ENCODE data around the gene TP53BP2.
A peak's percentile ranks its signal among the peaks of the same experiment; 100 is the strongest.
"Not testable (repeated sequence)": the region's sequence is repeated elsewhere in the genome, so short reads cannot be mapped to it uniquely, and the experiment has no call there.

The TP53BP2 gene

DNA sequence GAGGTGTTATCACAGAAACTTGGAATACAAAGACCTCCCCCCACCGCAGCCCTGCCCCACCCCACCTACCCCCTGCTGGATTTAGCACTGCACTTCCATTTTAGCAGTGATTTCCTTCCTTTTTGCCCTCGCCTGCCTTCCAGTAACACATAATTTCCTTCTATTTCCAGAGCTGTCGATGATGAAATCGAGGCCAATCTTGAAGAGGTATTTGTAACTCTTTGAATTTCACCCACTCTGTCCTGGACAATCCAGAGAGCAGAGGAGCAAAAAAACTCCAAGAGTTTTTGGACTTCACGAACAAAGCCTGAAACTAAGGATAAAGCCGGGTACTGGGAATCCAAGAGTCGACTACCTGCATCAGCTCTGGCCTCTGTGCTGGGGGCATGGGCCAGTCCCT, 84.3 kb downstream of the TP53BP2 start:
- DNase-seq (ENCODE audit: low spot score): no peak

DNA sequence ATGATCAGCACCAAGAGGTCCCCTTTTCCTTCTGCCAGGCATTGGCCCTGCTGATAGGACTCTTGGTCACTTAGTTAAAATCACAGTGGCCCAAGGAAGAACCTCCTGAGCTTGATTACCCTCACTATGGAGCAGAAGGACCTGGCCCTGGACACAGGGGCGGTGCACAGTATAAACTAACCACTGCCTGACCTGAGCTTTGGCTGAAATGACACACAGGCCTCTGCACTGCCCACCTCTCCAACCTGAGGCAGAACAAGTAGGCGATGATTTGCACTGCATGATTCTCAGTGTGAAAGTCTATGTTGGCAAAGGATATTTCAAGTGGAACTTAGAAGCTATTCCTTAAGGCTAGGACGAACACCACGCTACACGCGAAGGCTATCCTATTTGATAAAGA, 84.9 kb downstream of the TP53BP2 start:
- no peak for DNase-seq (ENCODE audit: low spot score)

DNA sequence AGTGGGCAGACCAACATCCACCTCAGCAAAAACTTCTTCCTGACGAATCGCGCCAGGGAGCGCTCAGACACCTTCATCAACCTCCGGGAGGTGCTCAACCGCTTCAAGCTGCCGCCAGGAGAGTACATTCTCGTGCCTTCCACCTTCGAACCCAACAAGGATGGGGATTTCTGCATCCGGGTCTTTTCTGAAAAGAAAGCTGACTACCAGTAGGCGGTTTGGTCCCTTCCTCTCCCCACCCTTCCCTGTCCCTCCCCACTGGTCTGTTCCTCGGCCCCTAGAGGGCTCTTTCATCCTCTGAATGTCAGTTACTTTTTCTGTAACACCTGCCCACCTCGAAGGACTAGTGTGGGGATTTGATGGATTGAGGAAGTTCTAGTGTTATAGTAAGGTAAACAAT, 86.5 kb downstream of the TP53BP2 start:
- DNase-seq (ENCODE audit: low spot score): no peak

DNA sequence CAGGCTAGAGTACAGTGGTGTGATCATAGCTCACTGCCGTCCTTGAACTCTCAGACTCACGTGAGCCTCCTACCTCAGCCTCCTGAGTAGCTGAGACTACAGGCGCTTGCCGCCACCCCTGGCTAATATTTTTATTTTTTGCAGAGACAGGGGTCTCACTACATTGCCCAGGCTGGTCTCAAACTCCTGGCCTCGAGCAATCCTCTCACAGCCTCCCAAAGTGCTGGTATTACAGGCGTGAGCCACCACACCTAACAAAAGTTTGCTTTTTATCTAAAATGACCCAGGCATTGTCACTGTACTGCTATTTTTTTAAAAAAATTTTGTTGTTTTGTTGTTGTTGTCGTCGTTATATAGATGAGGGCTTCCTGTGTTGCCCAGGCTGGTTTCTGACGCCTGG, 87.0 kb downstream of the TP53BP2 start:
- DNase-seq (ENCODE audit: low spot score): no peak

DNA sequence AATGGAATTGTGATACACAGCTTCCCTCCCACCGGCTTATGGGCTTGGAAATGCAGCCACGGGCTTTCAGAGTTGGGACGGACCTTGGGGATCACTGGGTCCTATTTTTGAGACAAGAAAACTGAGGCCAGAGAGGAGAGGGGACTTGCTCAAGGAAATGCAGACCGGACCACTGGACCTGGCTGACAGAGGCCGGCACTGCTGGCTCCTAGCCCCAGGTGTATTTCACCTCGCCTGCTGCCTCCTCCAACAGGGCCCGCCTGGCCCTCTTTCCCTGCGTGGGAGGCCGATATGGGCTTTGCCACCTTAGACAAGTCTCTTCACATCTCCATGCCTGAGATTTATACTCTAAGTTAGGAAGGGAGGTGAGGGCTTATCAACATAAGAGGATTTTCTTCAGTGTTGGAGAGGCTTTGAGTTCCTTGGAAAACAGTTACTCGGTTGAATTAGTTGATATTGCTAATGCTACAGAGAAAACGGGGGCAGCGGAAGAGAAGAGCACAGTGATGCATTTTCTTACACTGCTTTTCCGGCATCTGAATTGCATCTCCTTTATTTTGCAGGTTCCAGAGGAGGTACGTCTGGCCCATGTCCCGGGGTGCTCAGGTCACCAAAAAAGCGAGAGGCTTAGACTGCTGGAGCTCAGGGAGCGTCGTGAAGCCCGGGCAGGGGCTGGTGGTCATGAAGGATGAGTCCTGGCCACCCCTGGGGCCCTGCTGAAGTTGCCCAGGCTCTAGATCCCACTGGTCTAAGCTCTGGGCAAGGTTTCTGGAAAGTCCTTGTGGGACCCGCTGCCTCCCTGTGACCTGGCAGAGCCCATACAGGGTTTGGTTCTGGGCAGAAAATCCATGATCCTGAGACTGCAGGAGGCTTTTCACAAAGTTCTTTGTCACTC, 88.7 kb downstream of the TP53BP2 start:
- no peak for DNase-seq (ENCODE audit: low spot score)

DNA sequence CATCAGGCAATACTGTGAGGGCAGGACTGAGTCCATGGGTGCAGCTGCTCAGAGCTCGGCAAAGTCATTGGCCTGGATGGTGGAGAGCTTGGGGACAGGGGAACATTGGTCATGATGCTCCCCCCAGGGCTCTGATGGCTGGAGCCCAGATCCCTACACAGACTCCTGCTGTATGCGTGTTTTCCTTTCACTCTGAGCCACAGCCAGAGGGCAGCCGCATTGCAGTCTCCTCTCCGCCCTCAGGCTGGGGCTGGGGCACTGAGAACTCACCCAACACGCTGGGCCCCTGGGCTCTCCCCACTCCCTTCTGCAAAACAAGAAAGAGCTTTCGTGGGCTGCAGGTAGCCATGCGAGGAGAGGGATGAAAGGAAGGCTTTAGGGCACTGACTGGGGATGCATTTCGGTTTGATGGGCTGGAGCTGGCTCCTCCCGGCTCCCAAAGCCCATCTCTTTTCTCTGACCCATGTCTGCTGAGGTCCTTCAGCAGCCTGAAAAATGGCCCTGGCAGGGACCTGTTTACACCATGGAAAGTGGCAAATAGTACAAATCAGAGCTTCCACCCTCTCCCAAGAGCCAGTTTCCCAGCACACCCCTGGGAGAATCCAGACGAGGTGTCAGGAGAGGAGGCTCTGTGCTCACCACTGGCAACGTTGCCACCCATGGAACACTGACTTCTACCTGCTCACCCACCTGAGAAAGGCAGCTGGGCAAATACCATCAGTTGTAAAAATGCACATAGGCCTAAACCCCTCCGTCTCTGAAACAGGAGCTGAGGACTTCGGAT, 89.6 kb downstream of the TP53BP2 start:
- peak; percentile 83 for DNase-seq (ENCODE audit: low spot score)

DNA sequence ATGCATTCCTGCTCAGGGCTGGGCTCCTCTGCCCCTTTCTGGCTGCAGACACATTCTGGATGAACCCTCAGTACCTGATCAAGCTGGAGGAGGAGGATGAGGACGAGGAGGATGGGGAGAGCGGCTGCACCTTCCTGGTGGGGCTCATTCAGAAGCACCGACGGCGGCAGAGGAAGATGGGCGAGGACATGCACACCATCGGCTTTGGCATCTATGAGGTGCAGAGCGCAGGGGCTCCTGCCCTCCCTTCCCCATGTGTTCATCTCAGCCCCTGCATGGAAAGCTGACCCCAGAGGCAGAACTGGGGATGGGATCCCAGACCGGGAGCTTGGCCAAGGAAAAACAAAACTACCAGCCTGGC, 90.3 kb downstream of the TP53BP2 start:
- no peak for DNase-seq (ENCODE audit: low spot score)

DNA sequence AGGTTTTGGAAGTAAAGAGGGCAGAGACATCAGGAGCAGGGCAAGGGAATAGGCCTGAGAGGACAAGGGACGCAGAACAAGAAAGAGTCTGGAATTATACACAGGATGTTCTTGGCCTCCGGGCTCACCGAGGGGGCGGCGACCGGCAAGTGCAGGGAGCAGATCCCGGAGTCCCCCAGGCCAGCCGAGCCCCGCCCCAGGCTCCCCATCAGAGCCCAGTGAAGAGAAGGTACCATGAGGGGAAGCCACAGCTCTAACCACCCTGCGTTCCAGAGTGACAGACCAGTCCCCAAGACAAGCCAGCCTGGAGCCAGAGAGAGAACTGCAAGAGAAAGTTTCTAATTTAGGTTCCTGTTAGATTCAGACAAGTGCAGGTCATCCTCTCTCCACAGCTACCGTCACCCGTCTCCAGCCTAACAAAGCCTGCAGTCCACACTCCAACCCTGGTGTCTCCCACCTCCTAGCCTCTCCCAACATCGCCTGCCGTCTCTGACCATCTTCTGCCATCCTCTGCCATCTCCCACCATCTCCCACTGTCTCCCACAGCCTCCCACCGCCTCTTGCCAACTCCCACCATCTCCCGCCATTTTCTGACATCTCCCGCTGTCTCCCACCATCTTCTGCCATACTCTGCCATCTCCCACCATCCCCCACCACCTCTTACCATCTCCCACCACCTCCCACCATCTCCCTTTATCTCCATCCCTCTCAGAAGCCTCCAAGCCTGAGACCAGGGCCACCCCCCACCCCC, 90.9 kb downstream of the TP53BP2 start:
- DNase-seq (ENCODE audit: low spot score): no peak

DNA sequence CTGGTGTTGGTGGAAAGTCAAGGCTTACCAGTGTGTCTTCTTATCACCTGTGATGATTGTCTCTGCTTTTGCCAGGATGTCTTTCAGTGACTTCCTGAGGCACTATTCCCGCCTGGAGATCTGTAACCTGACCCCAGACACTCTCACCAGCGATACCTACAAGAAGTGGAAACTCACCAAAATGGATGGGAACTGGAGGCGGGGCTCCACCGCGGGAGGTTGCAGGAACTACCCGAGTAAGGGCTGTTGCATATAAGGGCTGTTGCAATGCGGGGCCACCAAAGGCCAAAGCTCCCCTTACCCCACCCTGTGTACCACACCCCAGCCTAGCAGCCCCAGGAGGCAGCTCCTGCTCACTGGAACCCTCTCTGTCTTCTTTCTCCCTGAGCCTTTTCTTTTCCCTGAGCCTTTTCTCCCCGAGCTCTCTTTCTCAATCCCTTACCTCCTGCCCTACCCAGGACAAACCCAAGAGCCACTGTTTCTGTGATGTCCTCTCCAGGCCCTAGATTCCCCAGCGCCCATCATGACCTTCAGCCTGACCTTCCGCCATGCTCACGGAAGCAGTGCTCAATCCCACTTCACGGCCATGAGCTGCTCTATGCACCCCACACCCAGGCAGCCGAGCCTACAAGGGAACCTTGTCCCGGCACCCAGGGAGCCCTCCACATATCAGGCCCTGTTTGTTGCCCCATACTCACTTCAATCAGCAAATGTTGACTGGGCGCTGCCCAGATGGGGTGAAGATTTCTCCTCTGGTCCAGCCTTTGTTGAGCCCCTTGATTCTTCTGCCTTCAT, 92.8 kb downstream of the TP53BP2 start:
- DNase-seq (ENCODE audit: low spot score): no peak

DNA sequence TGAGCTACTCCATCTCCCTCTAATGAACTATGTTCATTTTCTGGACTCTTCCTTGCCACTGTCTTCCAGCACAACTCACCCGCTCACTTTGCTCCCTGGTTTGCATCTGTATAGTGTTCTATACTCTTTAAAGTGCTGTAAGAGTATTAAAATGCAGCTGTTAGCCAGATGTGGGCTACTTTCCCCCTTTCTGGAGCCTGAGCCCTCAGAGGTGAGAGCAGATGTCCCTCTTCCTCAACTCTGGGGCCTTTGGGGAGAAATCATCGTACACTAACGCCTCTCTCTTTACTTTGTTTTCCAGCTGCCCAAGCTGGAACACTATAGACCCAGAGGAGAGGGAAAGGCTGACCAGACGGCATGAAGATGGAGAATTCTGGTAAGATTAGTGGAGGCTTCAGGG, 94.1 kb downstream of the TP53BP2 start:
- no peak for DNase-seq (ENCODE audit: low spot score)

DNA sequence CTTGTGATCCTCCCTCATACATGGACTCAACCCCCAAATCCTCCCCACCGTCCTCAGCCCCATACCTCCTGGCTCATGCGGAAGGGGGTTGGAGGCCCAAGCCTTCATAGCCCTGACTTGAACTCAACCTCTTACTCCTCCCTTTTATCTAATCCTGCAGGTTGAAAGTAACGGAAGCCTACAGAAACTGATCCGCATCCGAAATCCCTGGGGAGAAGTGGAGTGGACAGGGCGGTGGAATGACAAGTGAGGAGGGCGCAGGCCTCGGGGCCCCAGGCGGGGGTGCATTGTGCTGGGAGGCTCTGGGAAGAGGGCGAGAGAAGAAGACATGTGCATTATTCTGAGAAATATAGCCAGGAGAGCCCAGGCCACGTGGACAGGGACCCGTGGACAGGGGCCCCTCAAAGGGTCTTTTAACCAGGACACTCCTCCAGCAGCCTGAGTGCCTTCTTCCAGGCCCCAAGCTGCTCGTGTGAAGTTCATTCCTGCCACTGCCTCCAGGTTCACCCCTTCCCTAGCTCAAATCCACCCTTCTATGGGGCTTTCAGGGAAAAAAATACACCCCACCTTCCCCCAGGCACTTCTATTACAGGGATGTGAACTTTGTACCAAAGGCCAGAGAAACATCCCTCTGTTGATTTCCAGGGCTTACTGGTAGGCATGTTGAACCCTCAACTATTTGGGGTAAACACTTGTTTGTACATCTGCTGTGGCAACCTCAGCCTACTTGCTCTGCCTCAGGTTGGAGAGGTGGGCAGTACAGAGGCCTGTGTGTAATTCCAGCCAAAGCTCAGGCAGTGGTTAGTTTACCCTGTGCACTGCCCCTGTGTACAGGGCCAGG, 94.8 kb downstream of the TP53BP2 start:
- no peak for DNase-seq (ENCODE audit: low spot score)

DNA sequence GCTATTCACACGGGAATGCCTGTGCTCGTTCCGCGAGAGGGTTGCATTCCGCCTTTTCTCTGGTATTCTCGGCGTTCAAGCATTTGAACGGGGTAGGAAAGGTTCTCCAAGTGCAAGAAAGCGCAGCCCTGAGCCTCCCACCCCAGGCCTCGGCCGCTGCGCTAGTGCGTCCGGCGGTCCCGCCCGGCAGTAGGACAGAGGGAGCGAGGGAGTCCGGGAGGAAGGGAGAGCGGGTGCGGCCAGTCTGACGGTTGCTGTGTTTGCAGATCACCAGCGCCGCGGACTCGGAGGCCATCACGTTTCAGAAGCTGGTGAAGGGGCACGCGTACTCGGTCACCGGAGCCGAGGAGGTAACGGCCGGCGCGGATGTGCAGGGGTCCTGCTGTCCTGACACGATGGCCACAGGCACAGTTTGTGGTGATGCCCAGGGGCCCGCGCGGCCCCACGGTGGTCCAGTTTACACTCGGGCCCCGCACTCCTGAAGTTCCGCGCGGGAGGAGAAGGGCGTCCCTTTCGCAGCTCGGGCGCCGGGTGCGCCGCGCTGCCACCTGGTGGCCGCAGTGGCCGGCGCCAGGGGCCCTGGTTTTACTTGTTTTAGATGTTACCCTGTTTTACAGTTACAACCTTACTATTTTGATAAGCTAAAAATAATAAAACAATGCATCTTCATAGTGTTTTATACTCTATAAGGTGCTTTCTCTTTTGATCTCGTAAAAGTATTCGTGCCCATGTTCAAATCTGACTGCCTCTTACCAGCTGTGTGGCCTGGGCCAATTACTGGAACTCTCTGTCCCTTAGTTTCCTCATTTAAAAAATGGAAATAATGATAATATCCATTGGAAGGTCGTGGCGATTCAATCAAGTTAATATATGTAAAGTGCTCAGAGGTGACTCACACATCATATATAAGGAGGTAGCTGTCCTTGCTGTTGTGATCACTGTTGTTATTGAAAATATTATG, 96.7 kb downstream of the TP53BP2 start:
- peak; percentile 50 for DNase-seq (ENCODE audit: low spot score)

DNA sequence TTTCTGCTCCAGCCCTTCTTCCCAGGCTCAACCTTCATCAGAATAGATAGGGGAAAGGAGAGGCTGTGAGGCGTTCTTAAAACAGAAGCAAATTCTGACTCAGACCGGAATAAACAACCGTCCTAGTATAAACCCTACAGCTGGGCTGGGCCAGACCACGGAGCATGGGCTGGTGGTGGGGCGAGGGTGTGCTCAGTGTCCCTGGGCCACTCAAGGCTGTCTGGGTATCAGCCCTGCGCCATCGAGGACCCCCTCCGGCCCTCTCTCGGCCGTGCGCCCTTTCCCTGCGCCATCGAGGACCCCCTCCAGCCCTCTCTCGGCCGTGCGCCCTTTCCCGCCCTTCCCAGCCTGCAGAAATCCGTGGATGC, 97.4 kb downstream of the TP53BP2 start:
- DNase-seq (ENCODE audit: low spot score): no peak

DNA sequence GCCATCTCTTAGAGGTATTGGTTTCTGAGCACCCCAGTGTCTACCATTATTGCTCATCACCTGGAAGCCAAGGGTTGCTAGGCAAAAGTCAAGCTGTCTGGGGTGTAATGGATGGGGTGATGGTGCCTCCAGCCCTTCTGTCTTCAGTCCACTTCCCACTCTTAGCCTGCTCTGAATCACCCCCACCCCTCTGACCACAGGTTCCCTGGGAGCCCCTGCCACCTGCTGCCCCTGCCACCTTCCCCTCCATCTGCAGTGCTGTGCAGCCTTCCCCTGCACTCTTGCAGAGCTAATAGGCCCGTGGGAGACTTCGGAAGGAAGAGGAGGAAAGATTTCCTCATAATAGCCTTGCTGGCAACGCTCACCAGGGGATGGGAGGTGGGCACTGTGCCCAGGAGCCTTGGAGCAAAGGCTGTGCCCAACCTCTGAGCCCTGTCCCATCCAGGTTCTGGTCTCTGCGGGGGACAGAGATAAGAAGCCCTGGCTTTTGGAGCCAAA, 97.9 kb downstream of the TP53BP2 start:
- DNase-seq (ENCODE audit: low spot score): no peak

DNA sequence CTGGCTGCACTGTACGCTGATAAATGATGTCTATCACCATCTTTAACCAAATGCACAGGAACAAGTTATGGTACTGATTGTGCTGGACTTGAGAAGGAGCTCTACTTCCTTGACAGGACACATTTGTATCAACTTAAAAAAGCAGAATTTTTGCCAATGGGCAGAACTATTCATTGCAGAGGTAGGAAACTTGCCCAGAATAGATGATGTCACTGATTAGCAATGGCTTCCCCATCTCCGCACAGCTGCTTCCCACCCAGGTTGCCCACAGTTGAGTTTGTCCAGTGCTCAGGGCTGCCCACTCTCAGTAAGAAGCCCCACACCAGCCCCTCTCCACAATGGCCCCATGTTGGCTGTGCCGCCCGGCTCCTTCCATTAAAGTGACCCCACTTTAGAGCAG, 100.0 kb downstream of the TP53BP2 start:
- no peak for DNase-seq (ENCODE audit: low spot score)

DNA sequence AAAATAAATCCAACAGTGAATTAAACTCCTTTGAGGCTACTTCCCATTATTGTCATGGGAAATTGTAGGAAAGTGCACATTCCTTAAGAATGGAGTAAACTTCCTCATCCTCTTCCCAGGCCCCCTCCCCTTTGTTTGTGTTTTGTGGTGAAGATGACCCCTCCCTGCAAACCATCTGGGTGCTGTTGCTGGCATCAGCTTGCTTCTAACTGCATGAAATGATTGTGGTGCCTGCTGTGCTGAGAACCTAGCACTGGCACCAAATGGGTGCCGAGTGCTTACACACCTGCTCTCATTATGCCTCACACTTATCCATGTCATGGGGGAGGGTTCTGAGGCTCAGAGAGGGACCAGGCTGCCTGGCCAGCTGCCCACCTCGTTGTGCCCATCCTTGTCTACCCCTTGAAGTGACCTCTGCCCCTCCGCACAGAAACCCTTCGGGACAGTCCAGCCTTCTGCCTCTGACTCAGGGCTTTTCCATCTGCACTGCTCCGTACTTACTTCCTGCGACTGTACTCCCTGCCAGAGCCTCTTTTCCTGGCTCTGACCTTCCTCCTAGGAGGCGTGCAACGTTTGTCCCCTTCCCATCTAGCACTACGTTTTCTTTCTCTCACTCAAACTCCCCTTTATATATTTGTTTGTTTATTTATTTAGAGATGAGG, 102.8 kb downstream of the TP53BP2 start:
- DNase-seq (ENCODE audit: low spot score): no peak

DNA sequence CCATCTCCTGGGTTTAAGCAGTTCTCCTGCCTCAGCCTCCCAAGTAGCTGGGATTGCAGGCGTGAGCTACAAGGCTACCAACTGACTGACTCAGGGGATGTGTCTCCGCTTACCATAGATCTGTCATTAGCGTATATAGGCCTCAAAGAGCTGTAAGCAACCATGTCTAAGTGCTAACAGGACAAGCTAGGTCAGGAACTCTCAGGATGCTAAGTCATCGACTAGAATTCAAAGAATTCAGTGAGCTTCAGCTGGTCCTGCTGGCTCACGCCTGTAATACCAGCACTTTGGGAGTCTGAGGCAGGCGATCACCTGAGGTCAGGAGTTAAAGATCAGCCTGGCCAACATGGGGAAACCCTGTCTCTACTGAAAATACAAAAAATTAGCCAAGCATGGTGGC, 103.9 kb downstream of the TP53BP2 start:
- no peak for DNase-seq (ENCODE audit: low spot score)

DNA sequence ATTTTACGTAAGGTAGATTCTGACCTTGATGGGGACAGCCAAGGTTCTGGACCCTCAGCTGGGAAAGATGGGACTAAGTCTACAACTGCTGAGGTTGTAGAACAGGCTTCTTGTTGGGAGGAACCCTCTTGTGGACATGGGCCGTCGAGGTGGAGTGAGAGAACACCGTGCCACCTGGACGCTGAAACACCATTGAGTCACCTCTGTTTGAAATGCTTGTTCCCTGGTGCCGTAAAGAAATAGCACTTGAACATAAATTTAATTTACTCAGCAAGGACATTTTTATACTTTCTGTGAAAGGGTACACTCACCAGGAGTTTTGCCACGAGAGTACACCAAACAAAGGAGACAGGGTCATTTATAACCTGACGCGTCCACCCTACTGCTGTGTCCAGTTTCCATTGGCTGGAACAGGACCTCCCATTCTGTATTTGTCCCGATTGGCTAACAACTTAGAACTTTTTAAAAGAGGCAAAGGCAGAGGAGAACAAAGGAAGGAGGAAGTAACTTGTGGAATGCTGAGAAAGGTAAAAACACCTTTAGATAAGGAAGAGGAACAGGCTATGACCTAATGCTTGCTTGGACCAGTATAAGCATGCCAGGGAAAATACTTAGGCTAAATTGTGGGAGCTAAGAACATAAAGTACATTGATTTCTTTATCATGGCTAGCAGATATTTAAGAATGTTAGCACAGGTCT, 105.6 kb downstream of the TP53BP2 start:
- DNase-seq (ENCODE audit: low spot score): not testable (repeated sequence)
